MCF 10A (cell line): ENCODE measurements around the gene BUB1B. TPM values are rescaled to one million over a fixed set of nuclear protein-coding genes. Genes with fewer than 3 reads are reported as not detected.

Experiments used
- BruUV-seq: library from RNA; stranded (reverse); fragments of 400-500 nt; replicated peaks from 2 replicates; lab custom pipeline; 2021; lab: Mats Ljungman, UMichigan
- CTCF ChIA-PET: fragments of 300-600 bp; sonication (Branson Sonifier 250); formaldehyde crosslinking; extraction: SDS; loops from one replicate; lab custom pipeline; 2021; ENCODE audit warnings: antibody characterized with exemption, inconsistent platforms; lab: Yijun Ruan, JAX
- POLR2A ChIA-PET: fragments of 300-600, 350-650 bp; sonication (Branson Sonifier 250); formaldehyde crosslinking; extraction: SDS; loops from one replicate; lab custom pipeline; 2020; ENCODE audit warnings: antibody characterized with exemption, inconsistent platforms; lab: Yijun Ruan, JAX
- DNase-seq: peaks from one replicate; pipeline ENCODE4 v3.0.0-alpha.2; 2018; ENCODE audit not compliant: unreplicated experiment
- H3K27ac Mint-ChIP-seq: one replicate; pipeline ENCODE4 v1.8.0; 2022; ENCODE audit warnings: mild to moderate bottlenecking, low read depth, mixed read lengths; ENCODE audit not compliant: unreplicated experiment
- H3K27me3 Mint-ChIP-seq: one replicate; pipeline ENCODE4 v1.8.0; 2022; ENCODE audit warnings: mixed read lengths; ENCODE audit not compliant: insufficient read depth, unreplicated experiment
- H3K36me3 Mint-ChIP-seq: one replicate; pipeline ENCODE4 v1.8.0; 2022; ENCODE audit warnings: mild to moderate bottlenecking, moderate library complexity, mixed read lengths; ENCODE audit not compliant: insufficient read depth, unreplicated experiment
- H3K4me1 Mint-ChIP-seq: one replicate; pipeline ENCODE4 v1.8.0; 2022; ENCODE audit warnings: mixed read lengths; ENCODE audit not compliant: insufficient read depth, unreplicated experiment
- H3K4me3 Mint-ChIP-seq: one replicate; pipeline ENCODE4 v1.8.0; 2022; ENCODE audit warnings: mild to moderate bottlenecking, moderate library complexity, mixed read lengths; ENCODE audit not compliant: unreplicated experiment
- H3K9me3 Mint-ChIP-seq: one replicate; pipeline ENCODE4 v1.8.0; 2022; ENCODE audit warnings: mixed read lengths; ENCODE audit not compliant: unreplicated experiment
- CTCF ChIP-seq: fragments of 200-600 bp; IDR thresholded peaks from one replicate; pipeline ENCODE4 v1.8.0; 2022; ENCODE audit warnings: antibody characterized with exemption, mild to moderate bottlenecking; ENCODE audit not compliant: unreplicated experiment
- intact Hi-C: fragments of 100-400 bp; cut with micrococcal nuclease; formaldehyde crosslinking; loops from 2 replicates; pipeline ENCODE4 v1.14.1; 2022
- total RNA-seq: library from RNA; stranded (reverse); gene quantifications from 2 replicates; pipeline ENCODE4 v1.2.3, GENCODE V29; 2022

BUB1B gene
- total RNA-seq, 1 experiment from 2014 or later: 30.9 TPM

- ChIA-PET CTCF (interaction anchor here (0.6 to 8.8 kb wide), 12 partner anchors 10 to 395 kb away, joined by 3 to 127 read pairs (median 3); no protein-coding TSS in a partner anchor), POLR2A (interaction anchor here (1.3 to 2.7 kb wide), 2 partner anchors 10 to 14 kb away, joined by 5 to 7 read pairs; no protein-coding TSS in a partner anchor)
- no TSS peak for BruUV-seq
- TF ChIP-seq CTCF: no peak
- no peak for DNase-seq
- H3K4me3 Mint-ChIP-seq: no peak overlapping the region
- intact Hi-C loops: no loop called here
- H3K4me1 Mint-ChIP-seq: peaks cover 37% of the 10 kb centered on the region
- peaks cover 20% of the 10 kb centered on the region for H3K36me3 Mint-ChIP-seq
- no peak overlapping the region for H3K27ac Mint-ChIP-seq
- no peaks in the 10 kb centered on the region for H3K9me3 Mint-ChIP-seq
- H3K27me3 Mint-ChIP-seq: no peaks in the 10 kb centered on the region
These were observed 81.7 kb downstream of the BUB1B start for GRCh38 chr15:40242601-40243000.

GRCh38 chr15:40243126-40243810, 82.4 kb downstream of the BUB1B start:
- no peak for TF ChIP-seq CTCF
- POLR2A ChIA-PET: interaction anchor here (0.7 to 1.0 kb wide), 2 partner anchors 23 to 347 kb away, joined by 3 read pairs; no protein-coding TSS in a partner anchor
- CTCF ChIA-PET: interaction anchor here (0.6 to 8.8 kb wide), 11 partner anchors 11 to 394 kb away, joined by 3 to 127 read pairs (median 5); no protein-coding TSS in a partner anchor
- H3K4me1 Mint-ChIP-seq: peaks cover 32% of the 10 kb centered on the region
- BruUV-seq: no TSS peak
- intact Hi-C loops: no loop called here
- no peaks in the 10 kb centered on the region for H3K9me3 Mint-ChIP-seq
- peaks cover 20% of the 10 kb centered on the region for H3K36me3 Mint-ChIP-seq
- no peak overlapping the region for H3K4me3 Mint-ChIP-seq
- DNase-seq: peak; percentile 52
- no peaks in the 10 kb centered on the region for H3K27me3 Mint-ChIP-seq
- no peak overlapping the region for H3K27ac Mint-ChIP-seq

GRCh38 chr15:40244961-40245523, 84.2 kb downstream of the BUB1B start:
- intact Hi-C loops: no loop called here
- DNase-seq: no peak

More at GRCh38 chr15:40244961-40245523, 84.2 kb downstream of the BUB1B start:
- peaks cover 20% of the 10 kb centered on the region for H3K36me3 Mint-ChIP-seq
- H3K4me1 Mint-ChIP-seq: peaks cover 28% of the 10 kb centered on the region
- BruUV-seq: no TSS peak
- no peaks in the 10 kb centered on the region for H3K9me3 Mint-ChIP-seq
- H3K27me3 Mint-ChIP-seq: no peaks in the 10 kb centered on the region
- no peak for TF ChIP-seq CTCF
- H3K4me3 Mint-ChIP-seq: no peak overlapping the region
- ChIA-PET POLR2A (interaction anchor here (0.6 to 1.1 kb wide), 2 partner anchors 11 to 91 kb away, joined by 3 to 7 read pairs; no protein-coding TSS in a partner anchor), CTCF (interaction anchor here (1.0 to 8.8 kb wide), 4 partner anchors 13 to 140 kb away, joined by 3 to 127 read pairs (median 38); no protein-coding TSS in a partner anchor)
- no peak overlapping the region for H3K27ac Mint-ChIP-seq
